ENCODE measurements around the gene PLEKHA3. TPM values are rescaled to one million over a fixed set of nuclear protein-coding genes. Genes with fewer than 3 reads are reported as not detected.

Gene PLEKHA3
- polyA plus RNA-seq, 1 donor (not counting 4 experiments of a cell fraction or from before 2014, with no cell fraction given), result 15.8 TPM

DNA sequence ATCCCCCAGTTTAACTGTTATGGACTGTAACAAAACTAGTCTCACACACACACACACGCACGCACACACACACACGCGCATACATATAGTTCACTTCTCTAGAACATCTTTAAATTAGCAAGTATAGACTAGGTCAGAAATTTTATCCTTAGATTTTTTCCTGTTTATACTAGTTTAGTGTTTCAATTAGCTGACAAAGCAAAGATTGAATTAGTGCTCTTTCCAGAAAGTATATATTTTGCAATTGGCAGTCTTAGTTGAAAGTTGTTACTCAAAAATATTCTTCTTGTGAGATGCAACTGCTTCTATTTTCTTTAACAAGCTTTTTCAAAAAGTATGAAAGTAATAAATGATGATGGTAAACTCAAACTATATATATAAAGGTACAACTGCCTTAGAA, 22.5 kb downstream of the PLEKHA3 start:
- H4K20me1 ChIP-seq (ENCODE audit: control insufficient read depth, extremely low read depth, insufficient read depth, low read length), result no peaks in the 10 kb centered on the region
- H3K9ac ChIP-seq (ENCODE audit: control insufficient read depth, extremely low read depth, insufficient read depth, low read length), result no peak overlapping the region
- no peaks in the 10 kb centered on the region for H3K79me2 ChIP-seq (ENCODE audit: control insufficient read depth, insufficient read depth, low read length)
- no peak for FAIRE-seq
- no peaks in the 10 kb centered on the region for H3K9me3 ChIP-seq (ENCODE audit: control insufficient read depth, low read depth, low read length)
- no peak overlapping the region for H3K4me3 ChIP-seq (ENCODE audit: control insufficient read depth in 2 of 3, extremely low read depth in 1 of 3, insufficient read depth in 2 of 3, low read depth in 1 of 3, low read length in 3 of 3)
- no peak overlapping the region for H3K4me2 ChIP-seq (ENCODE audit: control insufficient read depth, extremely low read depth, insufficient read depth, low read depth, low read length)
- no peak overlapping the region for H2AFZ ChIP-seq (ENCODE audit: control insufficient read depth, low read length)
- TF ChIP-seq EZH2 (IDR thresholded peaks at IDR 0.05; ENCODE audit: low read length), result no peak
- TF ChIP-seq, protein P1, sequence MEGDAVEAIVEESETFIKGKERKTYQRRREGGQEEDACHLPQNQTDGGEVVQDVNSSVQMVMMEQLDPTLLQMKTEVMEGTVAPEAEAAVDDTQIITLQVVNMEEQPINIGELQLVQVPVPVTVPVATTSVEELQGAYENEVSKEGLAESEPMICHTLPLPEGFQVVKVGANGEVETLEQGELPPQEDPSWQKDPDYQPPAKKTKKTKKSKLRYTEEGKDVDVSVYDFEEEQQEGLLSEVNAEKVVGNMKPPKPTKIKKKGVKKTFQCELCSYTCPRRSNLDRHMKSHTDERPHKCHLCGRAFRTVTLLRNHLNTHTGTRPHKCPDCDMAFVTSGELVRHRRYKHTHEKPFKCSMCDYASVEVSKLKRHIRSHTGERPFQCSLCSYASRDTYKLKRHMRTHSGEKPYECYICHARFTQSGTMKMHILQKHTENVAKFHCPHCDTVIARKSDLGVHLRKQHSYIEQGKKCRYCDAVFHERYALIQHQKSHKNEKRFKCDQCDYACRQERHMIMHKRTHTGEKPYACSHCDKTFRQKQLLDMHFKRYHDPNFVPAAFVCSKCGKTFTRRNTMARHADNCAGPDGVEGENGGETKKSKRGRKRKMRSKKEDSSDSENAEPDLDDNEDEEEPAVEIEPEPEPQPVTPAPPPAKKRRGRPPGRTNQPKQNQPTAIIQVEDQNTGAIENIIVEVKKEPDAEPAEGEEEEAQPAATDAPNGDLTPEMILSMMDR (optimal IDR thresholded peaks at IDR 0.05 in 1 of 3, IDR thresholded peaks at IDR 0.05 in 1 of 3, conservative IDR thresholded peaks at IDR 0.05 in 1 of 3; ENCODE audit: extremely low read depth in 1 of 3, insufficient read depth in 2 of 3, low read length in 3 of 3), result no peak
- dilution Hi-C loops (cut with MboI; ENCODE audit: extremely low pct_ligation_motif_present, low sequenced_read_pairs), result no loop called here
- H3K9me1 ChIP-seq (ENCODE audit: control insufficient read depth, extremely low read depth, insufficient read depth, low read length), result no peaks in the 10 kb centered on the region
- H3K27ac ChIP-seq (ENCODE audit: control insufficient read depth, insufficient read depth, low read length), result no peak overlapping the region
- DNase-seq (ENCODE audit: low read depth, low spot score), result no peak
- H3K36me3 ChIP-seq (ENCODE audit: control insufficient read depth in 2 of 2, extremely low read depth in 1 of 2, insufficient read depth in 2 of 2, low read length in 2 of 2), result peaks cover 4 to 6% of the 10 kb centered on the region in 2 experiments
- no peaks in the 10 kb centered on the region for H3K27me3 ChIP-seq (ENCODE audit: control insufficient read depth, extremely low read depth, insufficient read depth, low read length)
- H3K4me1 ChIP-seq (ENCODE audit: control insufficient read depth, extremely low read depth, insufficient read depth, low read length), result no peaks in the 10 kb centered on the region

DNA sequence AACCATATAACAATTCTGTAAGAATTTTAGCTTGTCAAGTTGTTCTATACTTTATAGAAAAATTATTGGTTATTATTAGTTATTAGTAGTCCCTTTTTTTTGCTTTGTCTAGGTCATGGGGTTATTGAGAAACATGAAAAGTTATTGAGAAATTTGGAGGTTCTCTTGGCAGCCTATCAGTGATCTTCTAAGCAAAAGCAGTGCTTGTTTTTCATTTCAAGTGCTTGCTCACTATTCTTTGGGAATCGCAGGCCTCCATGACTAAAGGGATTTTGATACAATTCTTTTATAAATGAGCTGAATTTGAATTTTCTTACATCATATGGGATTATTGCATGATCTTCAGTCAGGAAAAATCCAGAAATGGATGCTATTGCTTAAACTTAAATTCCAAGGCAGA, 25.8 kb downstream of the PLEKHA3 start:
- no peaks in the 10 kb centered on the region for H3K9me3 ChIP-seq (ENCODE audit: control insufficient read depth, low read depth, low read length)
- H3K4me1 ChIP-seq (ENCODE audit: control insufficient read depth, extremely low read depth, insufficient read depth, low read length), result no peaks in the 10 kb centered on the region
- TF ChIP-seq, protein P1 (optimal IDR thresholded peaks at IDR 0.05 in 1 of 3, IDR thresholded peaks at IDR 0.05 in 1 of 3, conservative IDR thresholded peaks at IDR 0.05 in 1 of 3; ENCODE audit: extremely low read depth in 1 of 3, insufficient read depth in 2 of 3, low read length in 3 of 3), result no peak
- TF ChIP-seq EZH2 (IDR thresholded peaks at IDR 0.05; ENCODE audit: low read length), result no peak
- H3K9ac ChIP-seq (ENCODE audit: control insufficient read depth, extremely low read depth, insufficient read depth, low read length), result no peak overlapping the region
- no peak overlapping the region for H3K27ac ChIP-seq (ENCODE audit: control insufficient read depth, insufficient read depth, low read length)
- no peaks in the 10 kb centered on the region for H3K79me2 ChIP-seq (ENCODE audit: control insufficient read depth, insufficient read depth, low read length)
- no peaks in the 10 kb centered on the region for H3K9me1 ChIP-seq (ENCODE audit: control insufficient read depth, extremely low read depth, insufficient read depth, low read length)
- FAIRE-seq (no peak), DNase-seq (ENCODE audit: low read depth, low spot score) (no peak)
- peaks cover 2 to 6% of the 10 kb centered on the region in 2 experiments for H3K36me3 ChIP-seq (ENCODE audit: control insufficient read depth in 2 of 2, extremely low read depth in 1 of 2, insufficient read depth in 2 of 2, low read length in 2 of 2)
- no peak overlapping the region for H2AFZ ChIP-seq (ENCODE audit: control insufficient read depth, low read length)
- H3K27me3 ChIP-seq (ENCODE audit: control insufficient read depth, extremely low read depth, insufficient read depth, low read length), result no peaks in the 10 kb centered on the region
- H3K4me3 ChIP-seq (ENCODE audit: control insufficient read depth in 2 of 3, extremely low read depth in 1 of 3, insufficient read depth in 2 of 3, low read depth in 1 of 3, low read length in 3 of 3), result no peak overlapping the region
- H3K4me2 ChIP-seq (ENCODE audit: control insufficient read depth, extremely low read depth, insufficient read depth, low read depth, low read length), result no peak overlapping the region
- no peaks in the 10 kb centered on the region for H4K20me1 ChIP-seq (ENCODE audit: control insufficient read depth, extremely low read depth, insufficient read depth, low read length)
- dilution Hi-C loops (cut with MboI; ENCODE audit: extremely low pct_ligation_motif_present, low sequenced_read_pairs), result no loop called here

Data from keratinocyte (primary cell).